Measurements from ENCODE around the gene EIF2S3. TPM values are rescaled to one million over a fixed set of nuclear protein-coding genes. Genes with fewer than 3 reads are reported as not detected.

The EIF2S3 gene
- total and polyA plus RNA-seq, 10 of the 15 experiments (the other 5 are each of a cell fraction or from before 2014, with no cell fraction given) = 115 to 385 (median 201) TPM

DNA sequence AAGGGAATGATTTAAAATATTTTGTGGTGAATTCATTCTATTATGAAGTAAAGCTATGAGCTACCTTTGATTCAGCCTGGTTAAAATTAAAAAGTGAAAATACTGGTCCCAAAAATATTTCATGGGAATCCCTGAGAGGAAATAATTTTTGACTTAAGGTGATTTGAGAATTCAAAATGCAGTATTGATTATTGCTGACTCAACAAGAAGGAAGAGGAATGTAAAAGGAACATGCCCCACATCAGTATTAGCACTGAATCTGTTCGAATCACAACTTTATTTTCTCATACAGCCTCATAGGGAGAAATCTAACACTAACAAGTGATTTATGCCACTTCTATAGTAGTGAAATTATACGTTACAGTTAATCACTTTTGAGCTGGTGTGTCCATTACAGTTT lies 27.7 kb downstream of the EIF2S3 start:
- intact Hi-C loops (cut with micrococcal nuclease; ENCODE audit: unreplicated experiment) = no loop called here
- in situ Hi-C loops (cut with MboI) = loop anchor here (5.0 kb wide), 1 partner anchor 160 kb away; no protein-coding TSS in a partner anchor

More for the DNA sequence above, 27.7 kb downstream of the EIF2S3 start:
- DNase-seq (ENCODE audit: low read depth, low spot score) = no peak
- Histone ChIP-seq H3K4me2 (ENCODE audit: control insufficient read depth, insufficient read depth) (no peak overlapping the region), H3K4me1 (ENCODE audit: control insufficient read depth, insufficient read depth, low read length) (peaks cover 9% of the 10 kb centered on the region), H4K20me1 (ENCODE audit: control insufficient read depth, insufficient read depth) (no peaks in the 10 kb centered on the region), H3K9me3 (replicated peaks; ENCODE audit: control insufficient read depth, insufficient read depth, low read length) (no peaks in the 10 kb centered on the region), H3K36me3 (ENCODE audit: control insufficient read depth in 2 of 2, insufficient read depth in 2 of 2, low read length in 1 of 2) (peaks cover 0 to 4% of the 10 kb centered on the region in 2 experiments; a peak in 2 of 4 replicates), H3K9ac (ENCODE audit: control insufficient read depth, insufficient read depth, low read length) (no peak overlapping the region), H3K79me2 (ENCODE audit: control insufficient read depth, insufficient read depth, low read length) (no peaks in the 10 kb centered on the region), H3K27ac (ENCODE audit: control insufficient read depth, insufficient read depth) (no peak overlapping the region), H3K27me3 (replicated peaks in 1 of 2; ENCODE audit: control insufficient read depth in 2 of 2, insufficient read depth in 2 of 2, low read length in 1 of 2) (no peaks in the 10 kb centered on the region), H2AFZ (ENCODE audit: control insufficient read depth, low read depth, low read length) (no peak overlapping the region), H3K4me3 (no peak overlapping the region)
- TF ChIP-seq HDGF (IDR thresholded peaks at IDR 0.05) = no peak
- TF ChIP-seq, protein P1, sequence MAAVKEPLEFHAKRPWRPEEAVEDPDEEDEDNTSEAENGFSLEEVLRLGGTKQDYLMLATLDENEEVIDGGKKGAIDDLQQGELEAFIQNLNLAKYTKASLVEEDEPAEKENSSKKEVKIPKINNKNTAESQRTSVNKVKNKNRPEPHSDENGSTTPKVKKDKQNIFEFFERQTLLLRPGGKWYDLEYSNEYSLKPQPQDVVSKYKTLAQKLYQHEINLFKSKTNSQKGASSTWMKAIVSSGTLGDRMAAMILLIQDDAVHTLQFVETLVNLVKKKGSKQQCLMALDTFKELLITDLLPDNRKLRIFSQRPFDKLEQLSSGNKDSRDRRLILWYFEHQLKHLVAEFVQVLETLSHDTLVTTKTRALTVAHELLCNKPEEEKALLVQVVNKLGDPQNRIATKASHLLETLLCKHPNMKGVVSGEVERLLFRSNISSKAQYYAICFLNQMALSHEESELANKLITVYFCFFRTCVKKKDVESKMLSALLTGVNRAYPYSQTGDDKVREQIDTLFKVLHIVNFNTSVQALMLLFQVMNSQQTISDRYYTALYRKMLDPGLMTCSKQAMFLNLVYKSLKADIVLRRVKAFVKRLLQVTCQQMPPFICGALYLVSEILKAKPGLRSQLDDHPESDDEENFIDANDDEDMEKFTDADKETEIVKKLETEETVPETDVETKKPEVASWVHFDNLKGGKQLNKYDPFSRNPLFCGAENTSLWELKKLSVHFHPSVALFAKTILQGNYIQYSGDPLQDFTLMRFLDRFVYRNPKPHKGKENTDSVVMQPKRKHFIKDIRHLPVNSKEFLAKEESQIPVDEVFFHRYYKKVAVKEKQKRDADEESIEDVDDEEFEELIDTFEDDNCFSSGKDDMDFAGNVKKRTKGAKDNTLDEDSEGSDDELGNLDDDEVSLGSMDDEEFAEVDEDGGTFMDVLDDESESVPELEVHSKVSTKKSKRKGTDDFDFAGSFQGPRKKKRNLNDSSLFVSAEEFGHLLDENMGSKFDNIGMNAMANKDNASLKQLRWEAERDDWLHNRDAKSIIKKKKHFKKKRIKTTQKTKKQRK (IDR thresholded peaks at IDR 0.05; ENCODE audit: low read depth, low read length) = no peak
- TF ChIP-seq SIN3A (IDR thresholded peaks at IDR 0.05; ENCODE audit: low read depth, low read length) = no peak
- no peak for TF ChIP-seq MEF2A (IDR thresholded peaks at IDR 0.05; ENCODE audit: insufficient read depth, low read depth, low read length)
- TF ChIP-seq PAX5 (IDR thresholded peaks at IDR 0.05; ENCODE audit: borderline replicate concordance, low read depth, low read length) = no peak
- no peak for TF ChIP-seq IRF4 (IDR thresholded peaks at IDR 0.05; ENCODE audit: low read depth, low read length)
- no peak for TF ChIP-seq JUND (IDR thresholded peaks at IDR 0.05; ENCODE audit: low read depth, low read length)
- POLR2A ChIA-PET = interaction anchor here (1.0 kb wide), 1 partner anchor 118 kb away, joined by 4 read pairs; no protein-coding TSS in a partner anchor
- RAD21 ChIA-PET (ENCODE audit: unreplicated experiment) = interaction anchor here (0.6 to 1.0 kb wide), 4 partner anchors 108 to 1083 kb away, joined by 3 to 10 read pairs (median 3); no protein-coding TSS in a partner anchor
- ATAC-seq = no peak
- FAIRE-seq = no peak
- CTCF ChIA-PET = interaction anchor here (0.5 to 1.8 kb wide), 5 partner anchors 89 to 168 kb away, joined by 3 to 9 read pairs (median 4); no protein-coding TSS in a partner anchor
- 96% methylated on average over 2 of the region's 2 CpGs for WGBS (ENCODE audit: insufficient coverage, insufficient replicate concordance, low lambda C conversion rate, missing lambda C conversion rate)
- SMC1A ChIA-PET (ENCODE audit: uncharacterized antibody, unreplicated experiment) = interaction anchor here (0.9 to 2.4 kb wide), 3 partner anchors 28 to 160 kb away, joined by 4 to 14 read pairs (median 5); partner anchors contain the start of gene EIF2S3
- no TSS peak for BruUV-seq (replicated peaks)
